Stimulated activated CD8-positive, alpha-beta memory T cell treated with anti-CD3 and anti-CD28 coated beads, Interleukin-15, amount 100 ng/mL, for 1 hour (primary cell): ENCODE data around the gene NFASC.
A peak's percentile ranks its signal among the peaks of the same experiment; 100 is the strongest.

Source experiments
- DNase-seq: peaks from one replicate; pipeline ENCODE4 v3.0.0-alpha.2; 2020; ENCODE audit warnings: low read depth

Gene NFASC

GRCh38 chr1:204928671-204929486 lies 58.2 kb downstream of the NFASC start:
- no peak for DNase-seq

- no peak for DNase-seq
Measured at GRCh38 chr1:204929487-204930154, 59.0 kb downstream of the NFASC start.

- no peak for DNase-seq
Measured at GRCh38 chr1:204930155-204930523, 59.5 kb downstream of the NFASC start.

GRCh38 chr1:204931313-204931712 lies 60.7 kb downstream of the NFASC start:
- DNase-seq: no peak

GRCh38 chr1:204931768-204932572 lies 61.3 kb downstream of the NFASC start:
- no peak for DNase-seq

- no peak for DNase-seq
Measured at GRCh38 chr1:204932573-204932909, 61.9 kb downstream of the NFASC start.

- no peak for DNase-seq
Measured at GRCh38 chr1:204935155-204935554, 64.5 kb downstream of the NFASC start.

GRCh38 chr1:204936765-204937164 lies 66.1 kb downstream of the NFASC start:
- DNase-seq: no peak

- no peak for DNase-seq
Measured at GRCh38 chr1:204937901-204938300, 67.2 kb downstream of the NFASC start.

GRCh38 chr1:204940591-204940990 lies 69.9 kb downstream of the NFASC start:
- DNase-seq: no peak

GRCh38 chr1:204941421-204942338 lies 71.0 kb downstream of the NFASC start:
- peak; percentile 8 for DNase-seq

GRCh38 chr1:204943495-204943894 lies 72.8 kb downstream of the NFASC start:
- DNase-seq: no peak

GRCh38 chr1:204944662-204945061 lies 74.0 kb downstream of the NFASC start:
- DNase-seq: no peak

GRCh38 chr1:204945565-204945977 lies 74.9 kb downstream of the NFASC start:
- no peak for DNase-seq

GRCh38 chr1:204946640-204947039 lies 76.0 kb downstream of the NFASC start:
- DNase-seq: no peak

GRCh38 chr1:204947338-204947737 lies 76.7 kb downstream of the NFASC start:
- DNase-seq: no peak

- no peak for DNase-seq
Measured at GRCh38 chr1:204947747-204948146, 77.1 kb downstream of the NFASC start.

GRCh38 chr1:204950353-204951001 lies 79.8 kb downstream of the NFASC start:
- DNase-seq: no peak

- DNase-seq: no peak
Measured at GRCh38 chr1:204958317-204959307, 88.0 kb downstream of the NFASC start.

- DNase-seq: no peak
Measured at GRCh38 chr1:204959374-204959773, 88.7 kb downstream of the NFASC start.
